Adrenal gland (tissue), 12 donors: ENCODE results near the gene ST13. TPM values are rescaled to one million over a fixed set of nuclear protein-coding genes. Genes with fewer than 3 reads are reported as not detected.

Source experiments
- DNase-seq, 7 donors: peaks; one replicate each; pipeline ENCODE4 v3.0.0-alpha.2; 2019 to 2020
- H3K27ac ChIP-seq, 5 donors: fragments of 200-600 bp; sonication (generic) in 4 of 5; 1 replicate in 3 of 5; 2 replicates in 2 of 5; pipeline versions ENCODE4 v1.5.1 to v1.8.0; 2016 to 2020; ENCODE audit warnings: mild to moderate bottlenecking in 1 of 5
- H3K27me3 ChIP-seq: fragments of 200-600 bp; 2 replicates; pipeline ENCODE4 v1.8.0; 2021
- H3K36me3 ChIP-seq, 2 donors: fragments of 200-600 bp; replicated peaks in 1 of 2; 1 replicate in 1 of 2; 2 replicates in 1 of 2; pipeline versions ENCODE4 v1.5.1 to v1.8.0; 2018 to 2022
- H3K4me1 ChIP-seq, 2 donors: fragments of 200-600 bp; replicated peaks in 1 of 2; 1 replicate in 1 of 2; 2 replicates in 1 of 2; pipeline versions ENCODE4 v1.5.1 to v1.8.0; 2018 to 2021
- H3K4me3 ChIP-seq, 4 donors: fragments of 200-600 bp; sonication (generic) in 3 of 4; one replicate each; pipeline ENCODE4 v1.5.1; 2016 to 2018
- H3K9me3 ChIP-seq, 3 donors: fragments of 200-600 bp; sonication (generic) in 1 of 3; replicated peaks in 1 of 3; 1 replicate in 2 of 3; 2 replicates in 1 of 3; pipeline versions ENCODE4 v1.5.1 to v1.8.0; 2016 to 2021
- POLR2A ChIP-seq, 2 donors: fragments of 450-650 bp; IDR thresholded peaks; one replicate each; pipeline ENCODE4 v1.6.1; 2017; ENCODE audit warnings: antibody characterized with exemption in 2 of 2, mild to moderate bottlenecking in 2 of 2, moderate library complexity in 1 of 2
- WGBS, 4 donors: extraction: QIAGEN DNeasy Blood & Tissue Kit in 2 of 4; methylation state at CpG; one replicate each; pipeline versions ENCODE4 v1.1.5 to v1.1.7; 2013 to 2017; 5-methylcytosine and 5-hydroxymethylcytosine counted together
- intact Hi-C, 2 donors: fragments of 100-400 bp; cut with DNase I; formaldehyde crosslinking; loops; one replicate each; pipeline versions ENCODE4 v1.14.1 to v1.15.0; 2022 to 2023
- polyA plus RNA-seq, 3 donors: library from polyadenylated mRNA; stranded (reverse); fragments of 200-250 nt in 2 of 3; fragments of 350-450 nt in 1 of 3; fragmentation: Illumina TruSeq in 1 of 3; extraction: RNeasy Lipid Tissue Mini Kit (QIAGEN cat#74804) in 1 of 3; gene quantifications; one replicate each; pipeline ENCODE4 v1.2.3, GENCODE V29; 2013 to 2014
- total RNA-seq, 9 donors: library from RNA; depleted of rRNA in 4 of 9; stranded (reverse); fragments of >200 nt in 4 of 9; fragments of 120-200 nt in 1 of 9; fragmentation: NEBNext Ultra II Directional in 1 of 9; extraction: Animal tissue kit (Norgen Biotek cat#: 25700) in 1 of 9; gene quantifications; one replicate each; pipeline versions ENCODE4 v1.1.0 to v1.2.4, GENCODE V29; 2013 to 2023
- TF ChIP-seq, protein P1 (sequence below), 6 experiments: fragments of 450-650 bp in 4 of 6; fragments of 200-600 bp in 2 of 6; sonication (generic) in 1 of 6; IDR thresholded peaks; 1 replicate in 5 of 6; 2 replicates in 1 of 6; pipeline versions ENCODE4 v1.5.1 to v1.8.0; 2016 to 2021; ENCODE audit warnings: antibody characterized with exemption in 6 of 6, mild to moderate bottlenecking in 2 of 6, moderate library complexity in 1 of 6
- donor health status: healthy with polysubstance abuse.
- donor health status: Bipolar disorder and iron deficiency.
- donor health status: DM: yes; HTN: yes; CAD: no.
- donor health status: DM: no; HTN: no; CAD: no.
- donor health status: DM: no; HTN: no; CAD: no.
- donor health status: DM: yes; HTN: yes; CAD: no.

The ST13 gene
- total and polyA plus RNA-seq, 12 donors = 61.5 to 575 (median 242) TPM

DNA sequence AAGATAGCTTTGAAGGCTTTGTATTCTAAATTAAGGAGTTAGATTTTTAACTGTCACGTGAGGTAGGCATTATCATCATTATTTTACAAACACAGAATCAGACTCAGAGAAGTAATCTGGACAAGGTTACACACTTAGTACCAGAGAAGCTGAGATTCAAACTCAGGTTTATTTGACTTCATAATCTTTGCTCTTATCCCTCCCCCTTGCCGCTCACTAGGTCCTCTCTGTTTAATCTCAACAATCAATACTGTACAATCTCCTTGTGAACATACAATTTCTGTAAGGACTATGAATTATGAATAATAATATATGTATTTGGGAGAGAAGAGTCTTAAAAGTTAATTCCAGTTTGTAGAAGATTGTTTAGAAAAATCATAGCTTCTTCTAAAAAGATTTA, 10.7 kb upstream of the ST13 start:
- intact Hi-C loops = no loop called here
- Histone ChIP-seq H3K9me3 (no peaks in the 10 kb centered on the region), H3K4me3 (no peak overlapping the region), H3K36me3 (peaks cover 0 to 11% of the 10 kb centered on the region in 2 donors), H3K27ac (no peak overlapping the region), H3K4me1 (peaks cover 0 to 7% of the 10 kb centered on the region in 2 donors), H3K27me3 (no peaks in the 10 kb centered on the region)
- TF ChIP-seq POLR2A (IDR thresholded peaks at IDR 0.05) = no peak
- TF ChIP-seq, protein P1, sequence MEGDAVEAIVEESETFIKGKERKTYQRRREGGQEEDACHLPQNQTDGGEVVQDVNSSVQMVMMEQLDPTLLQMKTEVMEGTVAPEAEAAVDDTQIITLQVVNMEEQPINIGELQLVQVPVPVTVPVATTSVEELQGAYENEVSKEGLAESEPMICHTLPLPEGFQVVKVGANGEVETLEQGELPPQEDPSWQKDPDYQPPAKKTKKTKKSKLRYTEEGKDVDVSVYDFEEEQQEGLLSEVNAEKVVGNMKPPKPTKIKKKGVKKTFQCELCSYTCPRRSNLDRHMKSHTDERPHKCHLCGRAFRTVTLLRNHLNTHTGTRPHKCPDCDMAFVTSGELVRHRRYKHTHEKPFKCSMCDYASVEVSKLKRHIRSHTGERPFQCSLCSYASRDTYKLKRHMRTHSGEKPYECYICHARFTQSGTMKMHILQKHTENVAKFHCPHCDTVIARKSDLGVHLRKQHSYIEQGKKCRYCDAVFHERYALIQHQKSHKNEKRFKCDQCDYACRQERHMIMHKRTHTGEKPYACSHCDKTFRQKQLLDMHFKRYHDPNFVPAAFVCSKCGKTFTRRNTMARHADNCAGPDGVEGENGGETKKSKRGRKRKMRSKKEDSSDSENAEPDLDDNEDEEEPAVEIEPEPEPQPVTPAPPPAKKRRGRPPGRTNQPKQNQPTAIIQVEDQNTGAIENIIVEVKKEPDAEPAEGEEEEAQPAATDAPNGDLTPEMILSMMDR (IDR thresholded peaks at IDR 0.05) = no peak
- WGBS, 4 donors = 80 to 88% (median 81%) methylated on average over 2 of the region's 2 CpGs
- DNase-seq = no peak

DNA sequence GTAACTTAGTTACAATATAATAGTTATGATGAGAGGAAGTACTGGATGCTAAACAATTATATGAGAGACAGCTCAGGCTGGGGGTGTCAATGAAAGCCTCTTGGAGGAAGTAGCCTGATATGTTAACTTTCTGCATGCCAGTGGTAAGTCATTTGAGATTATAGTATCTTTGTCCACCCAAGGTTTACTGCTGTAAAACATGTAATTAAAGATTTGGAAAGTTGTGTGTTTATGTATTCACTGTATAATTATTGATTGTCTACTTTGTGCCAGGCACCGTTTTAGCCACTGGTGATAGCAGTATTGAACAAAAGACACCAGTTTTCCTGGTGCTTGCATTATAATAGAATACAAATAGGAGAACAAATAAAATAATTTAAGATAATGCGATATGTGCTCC, 6.1 kb upstream of the ST13 start:
- DNase-seq = no peak
- Histone ChIP-seq H3K9me3 (no peaks in the 10 kb centered on the region), H3K4me3 (no peak overlapping the region), H3K36me3 (no peaks in the 10 kb centered on the region), H3K27me3 (no peaks in the 10 kb centered on the region), H3K27ac (no peak overlapping the region), H3K4me1 (peaks cover 2 to 24% of the 10 kb centered on the region in 2 donors)
- WGBS, 4 donors = 91 to 95% (median 94%) methylated on average over 2 of the region's 2 CpGs
- no peak for TF ChIP-seq POLR2A (IDR thresholded peaks at IDR 0.05)
- TF ChIP-seq, protein P1 (IDR thresholded peaks at IDR 0.05) = no peak
- intact Hi-C loops = no loop called here

DNA sequence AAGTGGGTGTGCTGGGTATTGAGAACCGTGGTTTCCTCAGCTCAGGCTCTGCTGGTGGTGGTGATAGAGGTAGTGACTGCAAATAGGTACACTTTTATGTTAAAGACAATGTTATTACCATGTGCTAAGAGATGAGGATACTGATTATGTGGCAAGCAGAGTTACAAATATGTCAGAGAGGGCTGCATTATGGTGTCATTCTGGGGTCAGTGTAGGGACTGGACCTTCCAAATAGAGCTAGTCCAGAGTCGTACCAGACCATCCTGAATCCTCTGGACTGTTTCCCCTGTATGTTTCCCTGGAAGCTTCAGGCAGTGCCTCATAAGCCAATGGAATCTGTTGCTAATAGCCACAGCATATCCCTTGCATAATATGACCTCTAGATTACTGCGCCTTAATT, 5.6 kb upstream of the ST13 start, which contains the start of gene DNAJB7:
Gene DNAJB7 (minus strand): TSS at position 101 of the 400 bp plus-strand sequence. CDS start 119 bp downstream, outside the sequence.
- DNase-seq = no peak

DNA sequence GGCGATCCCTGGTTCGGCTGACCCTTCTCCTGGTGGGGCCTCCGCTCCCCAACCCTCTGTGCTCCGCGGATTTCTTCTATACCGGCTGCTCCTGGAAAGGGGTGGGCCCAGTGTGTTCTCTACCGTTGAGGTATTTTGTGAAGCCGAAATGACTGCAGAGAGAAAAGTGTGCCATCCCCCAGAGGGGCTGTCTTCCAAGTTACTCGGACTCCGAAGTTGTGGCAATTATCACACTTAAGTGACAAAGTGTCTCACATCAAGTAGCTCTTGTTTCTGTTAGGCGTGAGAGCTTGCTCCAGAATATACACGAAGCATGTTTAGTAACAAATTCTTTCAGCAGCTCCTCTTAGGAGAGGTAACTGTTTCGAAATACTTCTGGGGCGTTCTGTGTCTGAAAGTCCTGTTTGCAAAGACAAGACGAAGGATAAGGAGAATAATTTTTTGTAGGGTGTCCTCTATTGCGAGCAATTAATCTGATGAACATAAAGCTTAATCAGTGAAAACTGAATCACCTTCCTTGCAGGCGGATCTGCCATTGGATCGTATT, 943 bp upstream of the ST13 start:
- Histone ChIP-seq H3K27ac (peak overlapping the region; percentile 93 to 99 (median 96)), H3K4me1 (peaks cover 22 to 51% of the 10 kb centered on the region in 2 donors), H3K4me3 (peak overlapping the region; percentile 17 to 99 (median 92)), H3K36me3 (no peaks in the 10 kb centered on the region), H3K9me3 (no peaks in the 10 kb centered on the region), H3K27me3 (no peaks in the 10 kb centered on the region)
- TF ChIP-seq, protein P1 (IDR thresholded peaks at IDR 0.05) = no peak
- no peak for TF ChIP-seq POLR2A (IDR thresholded peaks at IDR 0.05)
- no peak for DNase-seq
- WGBS, 4 donors = 4 to 5% (median 4%) methylated on average over 18 of the region's 18 CpGs
- intact Hi-C loops = loop anchor here in 1 of 2 donors (10.0 kb wide), 1 partner anchor 307 kb away; no protein-coding TSS in a partner anchor

More for the DNA sequence above, 5.6 kb upstream of the ST13 start, which contains the start of gene DNAJB7:
- TF ChIP-seq POLR2A (IDR thresholded peaks at IDR 0.05) = no peak
- TF ChIP-seq, protein P1 (IDR thresholded peaks at IDR 0.05) = no peak
- Histone ChIP-seq H3K36me3 (no peaks in the 10 kb centered on the region), H3K27me3 (no peaks in the 10 kb centered on the region), H3K27ac (no peak within 1 kb of the TSS), H3K4me1 (peaks cover 2 to 25% of the 10 kb centered on the region in 2 donors), H3K9me3 (no peaks in the 10 kb centered on the region), H3K4me3 (no peak within 1 kb of the TSS)
- 84 to 89% (median 87%) methylated on average over 3 of the region's 3 CpGs for WGBS, 4 donors
- intact Hi-C loops = no loop called here
